ENCODE data around the gene DCBLD2.

DCBLD2 gene

DNA sequence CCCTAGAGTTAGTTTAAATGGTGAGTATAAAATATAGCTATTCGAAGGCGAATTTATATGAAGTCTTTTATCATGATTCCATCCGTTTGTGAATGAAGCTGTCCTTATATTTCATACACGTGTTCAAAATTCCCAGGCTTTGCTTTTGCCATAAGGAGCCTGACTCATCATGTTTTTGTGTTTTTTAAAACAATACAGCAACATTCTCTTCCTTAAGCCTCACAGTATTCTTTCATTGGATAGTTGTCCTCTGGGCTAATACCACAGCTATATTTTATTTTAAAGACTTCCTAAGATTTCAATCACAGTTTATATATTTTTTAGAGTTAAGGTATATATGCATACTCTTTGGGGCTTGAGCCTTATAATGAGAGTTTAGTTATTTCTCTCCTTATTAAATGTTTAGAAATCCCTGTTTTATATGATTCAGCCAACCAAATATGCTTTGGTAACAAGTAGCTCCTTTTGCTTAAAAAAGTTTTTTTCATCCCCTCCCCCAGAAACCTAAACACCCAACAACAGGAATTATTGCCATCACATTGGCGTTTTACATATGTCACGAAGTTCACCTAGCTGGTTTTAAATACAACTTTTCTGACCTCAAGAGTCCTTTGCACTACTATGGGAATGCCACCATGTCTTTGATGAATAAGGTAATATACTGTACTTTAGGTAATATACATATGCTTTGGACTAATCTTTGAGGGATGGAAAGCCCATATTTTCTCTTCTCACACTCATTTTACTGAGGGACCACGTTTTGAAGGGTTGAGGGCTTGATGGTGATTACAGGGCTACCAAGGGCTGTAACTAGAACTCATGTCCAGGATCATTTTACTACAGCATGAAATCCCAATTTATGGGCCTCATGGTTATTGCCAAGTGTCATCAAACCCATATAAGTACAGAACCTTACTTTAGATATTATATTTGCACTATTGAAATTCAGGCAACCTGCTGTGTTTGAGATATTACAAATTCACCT lies 109.9 kb downstream of the DCBLD2 start:
- DNase-seq (ENCODE audit: low read depth): no peak

- no peak for DNase-seq (ENCODE audit: low read depth)
Observed at GRCh38 chr3:98788651-98789050, 112.8 kb downstream of the DCBLD2 start.

- DNase-seq (ENCODE audit: low read depth): no peak
Observed at GRCh38 chr3:98787181-98787580, 114.3 kb downstream of the DCBLD2 start.

- DNase-seq (ENCODE audit: low read depth): no peak
Observed at GRCh38 chr3:98786364-98787006, 115.0 kb downstream of the DCBLD2 start.

GRCh38 chr3:98784666-98785600 lies 116.6 kb downstream of the DCBLD2 start:
- no peak for DNase-seq (ENCODE audit: low read depth)

GRCh38 chr3:98784042-98784441 lies 117.5 kb downstream of the DCBLD2 start:
- no peak for DNase-seq (ENCODE audit: low read depth)

DNA sequence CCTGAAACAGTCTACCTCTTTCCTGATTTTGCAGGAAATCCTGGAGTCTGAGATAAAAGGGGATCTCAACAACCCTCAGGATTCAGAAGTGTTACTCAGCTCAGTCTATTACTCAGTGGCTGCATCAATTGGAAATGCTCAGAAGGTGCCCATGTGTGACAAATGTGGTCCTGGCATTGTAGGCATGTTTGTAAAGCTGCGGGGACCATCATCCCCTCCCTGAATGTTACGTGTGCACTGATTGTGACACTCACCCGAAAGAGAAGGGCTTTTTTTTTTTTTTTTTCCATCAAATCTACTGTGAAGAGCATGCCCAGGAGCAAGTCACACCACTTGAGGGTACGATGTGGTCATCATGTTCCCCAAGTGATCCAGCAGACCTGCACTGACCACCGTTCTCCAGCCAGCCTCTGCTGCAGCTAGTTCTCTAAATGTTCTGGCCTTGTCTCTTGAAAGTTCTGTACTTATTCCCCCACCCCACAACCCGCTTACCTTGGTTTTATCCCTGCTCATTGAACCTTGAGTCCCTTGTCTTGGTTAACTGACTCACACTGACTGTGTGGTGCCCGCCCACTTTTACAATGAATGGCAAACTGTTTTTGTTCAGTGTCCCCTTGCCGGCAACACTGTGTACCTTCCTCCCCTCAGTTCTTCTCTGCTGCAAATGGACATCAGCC lies 118.5 kb downstream of the DCBLD2 start:
- no peak for DNase-seq (ENCODE audit: low read depth)

GRCh38 chr3:98780343-98780742 lies 121.2 kb downstream of the DCBLD2 start:
- DNase-seq (ENCODE audit: low read depth): no peak

DNA sequence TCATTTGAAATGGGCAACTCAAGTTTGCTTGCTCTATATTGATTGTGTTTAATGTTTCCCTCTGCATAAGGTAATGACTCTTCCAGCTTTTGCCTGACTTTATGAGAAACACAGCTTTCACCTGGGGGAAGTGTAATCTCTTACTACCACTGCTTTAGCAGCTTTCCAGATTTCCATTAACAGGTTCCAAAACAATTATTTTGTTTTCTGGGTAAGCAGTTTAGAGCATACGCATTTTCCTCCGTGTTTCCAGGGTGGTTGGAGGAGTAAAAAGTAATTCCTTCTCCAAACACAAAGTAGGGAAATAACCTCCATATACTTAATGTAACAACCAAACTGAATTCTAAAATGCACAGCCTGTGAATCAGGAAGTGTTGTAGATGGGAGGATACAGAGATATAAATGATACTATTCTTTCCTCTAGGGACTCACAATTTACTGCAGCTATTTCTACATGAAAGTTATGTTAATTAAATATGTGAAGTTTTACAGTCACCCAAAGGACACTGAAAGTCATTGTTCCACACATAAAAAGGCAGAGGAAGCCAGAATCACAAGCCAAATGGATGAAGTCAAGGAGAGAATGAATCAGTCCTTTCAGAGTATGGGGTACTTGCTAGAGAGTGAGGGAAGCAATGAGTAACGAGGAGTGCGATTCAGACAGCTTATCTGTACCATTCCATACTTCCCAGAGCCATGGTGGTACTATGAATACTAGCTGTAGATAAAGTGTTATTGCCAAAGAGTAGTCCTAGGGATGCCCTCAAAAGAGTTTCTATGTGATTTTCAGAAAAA lies 121.8 kb downstream of the DCBLD2 start:
- no peak for DNase-seq (ENCODE audit: low read depth)

- no peak for DNase-seq (ENCODE audit: low read depth)
Observed at GRCh38 chr3:98778852-98779413, 122.6 kb downstream of the DCBLD2 start.

DNA sequence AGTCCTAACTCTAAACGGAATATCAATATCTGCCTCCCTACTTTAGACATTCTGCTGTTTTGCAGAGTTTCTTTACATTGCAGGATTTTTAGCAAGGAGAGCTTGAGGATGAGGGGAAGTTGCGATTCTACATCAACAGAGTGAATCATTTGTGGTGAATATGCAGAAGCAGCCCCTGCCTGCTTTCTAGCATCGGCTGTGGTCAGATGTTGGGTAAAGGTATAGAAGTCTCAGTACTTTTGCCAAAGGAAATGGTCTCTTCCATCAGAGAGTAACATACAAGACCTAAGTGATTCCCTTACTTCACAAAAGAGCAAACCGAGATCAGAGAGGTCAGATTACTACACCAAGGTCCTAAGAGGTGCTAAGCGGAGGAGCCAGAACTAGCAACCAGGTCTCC lies 123.1 kb downstream of the DCBLD2 start:
- DNase-seq (ENCODE audit: low read depth): no peak

DNA sequence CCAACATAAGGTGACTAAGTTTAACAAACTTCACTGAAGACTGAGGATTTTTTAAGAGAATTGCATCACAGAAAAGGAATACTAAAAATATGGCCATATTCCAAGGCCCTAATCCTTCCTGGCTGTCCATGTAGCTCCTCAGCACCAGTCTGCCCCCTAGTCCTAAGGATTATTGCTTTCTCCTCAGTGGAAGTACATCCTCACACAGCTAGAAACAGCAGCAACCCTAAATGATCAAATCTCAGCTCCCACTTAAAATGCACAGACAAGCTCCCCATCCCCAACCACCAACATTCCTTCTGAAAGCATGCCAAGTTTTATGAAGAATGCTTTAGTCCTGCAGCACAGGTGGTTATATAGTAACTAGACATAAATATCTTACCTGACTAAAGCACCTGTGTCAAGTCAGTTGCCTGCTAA lies 123.7 kb downstream of the DCBLD2 start:
- no peak for DNase-seq (ENCODE audit: low read depth)

DNA sequence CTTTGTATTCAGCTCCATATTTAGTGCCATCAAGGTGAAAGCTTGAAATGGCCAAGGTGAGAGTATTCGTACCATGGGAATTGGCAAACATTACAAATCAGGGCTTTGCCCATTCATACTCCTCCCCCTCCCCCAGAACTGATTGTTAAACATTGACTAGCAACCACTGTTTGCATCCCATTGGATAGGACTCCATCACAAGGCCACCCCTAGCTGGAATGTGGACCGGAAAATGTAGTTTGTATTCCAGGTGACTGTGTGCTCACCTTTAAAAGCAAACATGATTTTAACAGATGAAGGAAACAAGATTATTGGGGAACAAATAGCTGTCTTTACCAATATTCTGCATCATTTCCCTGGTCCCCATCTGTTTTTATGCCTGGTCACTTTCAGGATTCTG lies 124.2 kb downstream of the DCBLD2 start:
- no peak for DNase-seq (ENCODE audit: low read depth)

GRCh38 chr3:98776140-98776493 lies 125.4 kb downstream of the DCBLD2 start:
- DNase-seq (ENCODE audit: low read depth): no peak

DNA sequence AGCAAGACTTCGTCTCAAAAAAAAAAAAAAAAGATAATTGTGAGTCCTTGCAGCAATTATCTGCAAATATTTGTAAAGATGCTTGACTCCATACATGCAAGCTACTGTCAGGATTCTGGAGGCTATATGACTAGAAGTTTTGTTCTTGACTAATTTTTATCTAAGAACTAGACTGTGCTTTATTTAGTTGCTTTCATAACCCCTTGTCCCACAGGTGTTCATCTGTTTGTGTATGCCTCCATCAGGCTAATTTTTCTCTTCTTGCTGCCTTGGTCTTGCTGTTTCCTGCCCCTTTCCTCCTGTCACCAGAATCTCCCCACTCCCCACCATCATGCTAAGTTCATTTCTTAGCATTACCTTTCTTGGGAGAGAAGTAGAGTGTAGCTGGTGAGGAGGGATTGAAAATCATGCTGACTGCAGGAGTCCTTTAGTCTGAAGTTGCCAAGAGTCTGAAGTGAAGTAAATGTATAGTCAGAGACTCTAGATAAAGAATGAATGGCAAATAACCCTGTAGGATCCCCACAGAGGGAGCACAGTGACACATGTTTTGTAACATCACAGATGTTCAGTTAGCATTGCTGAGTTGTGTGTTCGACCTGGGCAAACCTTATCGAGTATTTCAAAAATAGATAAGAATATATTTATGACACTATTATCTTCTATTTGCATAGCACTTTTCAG lies 125.9 kb downstream of the DCBLD2 start:
- DNase-seq (ENCODE audit: low read depth): no peak

DNA sequence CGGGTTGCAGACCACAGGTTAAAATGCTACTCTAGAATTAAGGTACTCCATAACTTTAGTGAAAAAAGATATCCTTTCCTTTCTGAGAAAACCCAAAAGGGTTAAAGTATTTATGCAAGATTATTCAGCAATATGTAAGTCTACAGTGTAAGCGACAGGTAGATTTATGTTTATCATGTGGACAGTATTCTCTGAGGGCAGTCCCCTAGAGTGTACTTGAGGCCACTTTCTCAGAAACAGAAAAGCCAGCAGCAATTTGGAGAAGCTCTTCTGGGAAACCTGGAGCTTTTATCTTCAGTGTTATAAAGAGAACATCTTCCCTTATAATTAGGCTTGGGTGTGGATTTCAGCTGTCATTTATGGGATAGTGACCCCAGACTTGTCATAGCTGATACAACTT lies 129.5 kb downstream of the DCBLD2 start:
- DNase-seq (ENCODE audit: low read depth): no peak

DNA sequence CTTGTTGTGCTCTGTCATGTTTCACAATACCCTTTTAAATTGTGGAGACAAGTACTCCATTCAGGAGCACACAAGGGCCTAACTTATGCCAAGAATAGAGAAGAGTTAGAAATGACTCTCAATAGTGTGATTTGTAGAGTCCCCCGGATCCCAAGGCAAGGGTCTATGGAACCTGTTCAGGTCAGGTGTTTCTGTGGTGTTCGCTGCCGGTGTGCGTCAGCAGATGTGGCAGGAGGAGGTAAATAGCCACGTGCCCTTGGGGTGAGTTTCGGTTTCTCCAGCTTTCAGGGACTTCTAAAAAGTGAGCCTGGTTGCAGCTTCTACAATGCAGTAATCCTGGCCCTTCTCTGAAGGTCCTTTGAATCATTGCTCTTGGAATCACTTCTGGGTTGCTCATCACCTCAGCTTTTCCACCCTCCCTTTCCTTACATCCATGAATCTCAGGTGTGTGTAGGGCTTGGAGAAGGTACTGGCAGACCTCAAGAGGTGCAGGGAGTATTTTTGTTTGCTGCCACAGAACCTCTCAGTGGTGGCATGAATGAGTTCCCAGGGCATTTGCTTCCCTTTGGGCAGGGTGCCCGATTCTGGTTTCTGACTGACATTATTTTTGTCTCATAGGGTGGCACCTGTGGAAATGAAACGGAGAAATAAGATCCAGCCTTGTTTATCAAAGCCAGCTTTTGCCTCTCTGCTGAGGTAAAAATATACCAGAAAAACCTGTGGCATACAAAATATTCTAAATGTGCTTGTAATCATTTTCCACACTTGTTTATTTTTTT lies 131.0 kb downstream of the DCBLD2 start:
- DNase-seq (ENCODE audit: low read depth): no peak

DNA sequence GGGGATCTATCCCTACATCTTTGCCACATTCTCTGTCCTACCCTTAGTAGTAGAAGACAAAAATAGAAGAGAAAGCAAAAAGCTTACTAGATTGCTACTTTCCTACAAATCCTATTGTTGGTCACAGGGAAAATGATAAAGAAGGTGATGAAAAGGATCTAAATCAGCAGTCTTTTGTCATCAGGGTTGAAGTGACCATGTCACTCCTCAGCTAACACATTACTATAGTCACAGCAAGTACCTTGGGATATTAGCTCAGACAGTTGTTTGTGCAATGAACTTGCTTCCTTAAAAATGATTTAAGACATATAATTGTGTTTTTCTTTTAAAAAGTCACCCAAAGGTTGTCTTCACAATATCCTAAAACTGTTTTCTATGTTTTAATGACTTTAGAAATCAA lies 132.0 kb downstream of the DCBLD2 start:
- DNase-seq (ENCODE audit: low read depth): no peak

GRCh38 chr3:98768961-98769360 lies 132.5 kb downstream of the DCBLD2 start:
- DNase-seq (ENCODE audit: low read depth): no peak
